Measurements from ENCODE around the gene TUFT1. TPM values are rescaled to one million over a fixed set of nuclear protein-coding genes. Genes with fewer than 3 reads are reported as not detected.
A peak's percentile ranks its signal among the peaks of the same experiment; 100 is the strongest.

The TUFT1 gene
- total and polyA plus RNA-seq, 2 of the 13 experiments (the other 11 are each of a cell fraction or from before 2014, with no cell fraction given): 6.4 to 7.3 TPM

DNA sequence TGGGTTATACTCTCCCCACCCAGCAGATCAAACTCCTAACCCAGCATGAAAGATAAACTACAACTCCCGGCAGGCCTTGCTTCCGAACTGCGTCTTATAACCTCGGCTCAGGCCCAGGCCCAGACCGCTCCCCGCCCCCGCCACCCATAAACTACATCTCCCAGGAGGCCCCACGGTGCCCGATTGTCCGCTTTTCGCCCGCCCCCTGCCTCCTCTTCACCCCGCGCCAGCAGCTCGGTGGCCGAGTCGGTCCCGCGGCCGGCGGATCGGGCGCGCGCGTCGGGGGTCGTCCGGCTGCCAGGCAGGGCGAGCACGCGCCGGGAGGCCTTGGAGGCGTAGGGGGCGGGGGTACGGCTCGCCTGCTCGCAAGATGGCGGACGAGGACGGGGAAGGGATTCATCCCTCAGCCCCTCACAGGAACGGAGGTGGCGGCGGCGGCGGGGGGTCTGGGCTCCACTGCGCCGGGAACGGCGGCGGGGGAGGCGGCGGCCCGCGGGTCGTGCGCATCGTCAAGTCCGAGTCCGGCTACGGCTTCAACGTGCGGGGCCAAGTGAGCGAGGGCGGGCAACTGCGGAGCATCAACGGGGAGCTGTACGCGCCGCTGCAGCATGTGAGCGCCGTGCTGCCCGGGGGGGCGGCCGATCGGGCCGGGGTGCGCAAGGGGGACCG, 71.9 kb downstream of the TUFT1 start, which contains the start of gene SNX27 (continued):
- no peak for TF ChIP-seq ZBTB33 (CRISPR knock-in tag; IDR thresholded peaks at IDR 0.05)
- TF ChIP-seq, protein P1, sequence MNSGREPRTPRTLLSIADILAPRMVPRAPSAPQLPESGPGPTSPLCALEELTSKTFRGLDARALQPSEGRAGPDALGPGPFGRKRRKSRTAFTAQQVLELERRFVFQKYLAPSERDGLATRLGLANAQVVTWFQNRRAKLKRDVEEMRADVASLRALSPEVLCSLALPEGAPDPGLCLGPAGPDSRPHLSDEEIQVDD (CRISPR knock-in tag; IDR thresholded peaks at IDR 0.05; ENCODE audit: borderline replicate concordance): no peak
- no peak for TF ChIP-seq STAG1 (CRISPR knock-in tag; IDR thresholded peaks at IDR 0.05)
- no peak for TF ChIP-seq HNF4A (CRISPR knock-in tag; IDR thresholded peaks at IDR 0.05)
- TF ChIP-seq, protein P2, sequence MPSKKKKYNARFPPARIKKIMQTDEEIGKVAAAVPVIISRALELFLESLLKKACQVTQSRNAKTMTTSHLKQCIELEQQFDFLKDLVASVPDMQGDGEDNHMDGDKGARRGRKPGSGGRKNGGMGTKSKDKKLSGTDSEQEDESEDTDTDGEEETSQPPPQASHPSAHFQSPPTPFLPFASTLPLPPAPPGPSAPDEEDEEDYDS (CRISPR knock-in tag; IDR thresholded peaks at IDR 0.05): no peak
- peak; percentile 43; the same call in 1 of the 2 replicates for TF ChIP-seq CHCHD3 (CRISPR knock-in tag; IDR thresholded peaks at IDR 0.05)
- TF ChIP-seq SYNCRIP (IDR thresholded peaks at IDR 0.05; ENCODE audit: insufficient read depth, low read depth, low read length): no peak
- no peak; the same call in 1 of the 2 replicates for TF ChIP-seq DR1 (CRISPR knock-in tag; IDR thresholded peaks at IDR 0.05)
- no peak for TF ChIP-seq RARG (CRISPR knock-in tag; IDR thresholded peaks at IDR 0.05; ENCODE audit: low read depth)
- TF ChIP-seq ZNF749 (CRISPR knock-in tag; IDR thresholded peaks at IDR 0.05; ENCODE audit: borderline replicate concordance): peak; percentile 77; the same call in 1 of the 2 replicates
- TF ChIP-seq NR2F2 (IDR thresholded peaks at IDR 0.05; ENCODE audit: borderline replicate concordance, low read depth): no peak
- TF ChIP-seq, protein P3, sequence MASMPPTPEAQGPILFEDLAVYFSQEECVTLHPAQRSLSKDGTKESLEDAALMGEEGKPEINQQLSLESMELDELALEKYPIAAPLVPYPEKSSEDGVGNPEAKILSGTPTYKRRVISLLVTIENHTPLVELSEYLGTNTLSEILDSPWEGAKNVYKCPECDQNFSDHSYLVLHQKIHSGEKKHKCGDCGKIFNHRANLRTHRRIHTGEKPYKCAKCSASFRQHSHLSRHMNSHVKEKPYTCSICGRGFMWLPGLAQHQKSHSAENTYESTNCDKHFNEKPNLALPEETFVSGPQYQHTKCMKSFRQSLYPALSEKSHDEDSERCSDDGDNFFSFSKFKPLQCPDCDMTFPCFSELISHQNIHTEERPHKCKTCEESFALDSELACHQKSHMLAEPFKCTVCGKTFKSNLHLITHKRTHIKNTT (CRISPR knock-in tag; IDR thresholded peaks at IDR 0.05): no peak
- TF ChIP-seq KMT2B (CRISPR knock-in tag; IDR thresholded peaks at IDR 0.05): no peak
- TF ChIP-seq ZNF235 (CRISPR knock-in tag; IDR thresholded peaks at IDR 0.05; ENCODE audit: borderline replicate concordance): no peak; the same call in 1 of the 2 replicates
- TF ChIP-seq NRL (CRISPR knock-in tag; IDR thresholded peaks at IDR 0.05; ENCODE audit: borderline replicate concordance): no peak
- no peak for TF ChIP-seq SNRNP70 (IDR thresholded peaks at IDR 0.05; ENCODE audit: low read depth, low read length)
- peak; percentile 21; the same call in 1 of the 2 replicates for TF ChIP-seq ZIK1 (CRISPR knock-in tag; IDR thresholded peaks at IDR 0.05; ENCODE audit: borderline replicate concordance, low read depth)
- TF ChIP-seq, protein P4, sequence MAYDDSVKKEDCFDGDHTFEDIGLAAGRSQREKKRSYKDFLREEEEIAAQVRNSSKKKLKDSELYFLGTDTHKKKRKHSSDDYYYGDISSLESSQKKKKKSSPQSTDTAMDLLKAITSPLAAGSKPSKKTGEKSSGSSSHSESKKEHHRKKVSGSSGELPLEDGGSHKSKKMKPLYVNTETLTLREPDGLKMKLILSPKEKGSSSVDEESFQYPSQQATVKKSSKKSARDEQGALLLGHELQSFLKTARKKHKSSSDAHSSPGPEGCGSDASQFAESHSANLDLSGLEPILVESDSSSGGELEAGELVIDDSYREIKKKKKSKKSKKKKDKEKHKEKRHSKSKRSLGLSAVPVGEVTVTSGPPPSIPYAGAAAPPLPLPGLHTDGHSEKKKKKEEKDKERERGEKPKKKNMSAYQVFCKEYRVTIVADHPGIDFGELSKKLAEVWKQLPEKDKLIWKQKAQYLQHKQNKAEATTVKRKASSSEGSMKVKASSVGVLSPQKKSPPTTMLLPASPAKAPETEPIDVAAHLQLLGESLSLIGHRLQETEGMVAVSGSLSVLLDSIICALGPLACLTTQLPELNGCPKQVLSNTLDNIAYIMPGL (CRISPR knock-in tag; IDR thresholded peaks at IDR 0.05; ENCODE audit: borderline replicate concordance in 1 of 2, low read depth in 1 of 2): peak; percentile 33 to 85; a peak in 3 of 4 replicates
- TF ChIP-seq GLI4 (CRISPR knock-in tag; IDR thresholded peaks at IDR 0.05; ENCODE audit: borderline replicate concordance): peak; percentile 64
- no peak for TF ChIP-seq ZNF512B (CRISPR knock-in tag; IDR thresholded peaks at IDR 0.05; ENCODE audit: borderline replicate concordance)
